ENCODE results near the gene PCMTD2.

DNA sequence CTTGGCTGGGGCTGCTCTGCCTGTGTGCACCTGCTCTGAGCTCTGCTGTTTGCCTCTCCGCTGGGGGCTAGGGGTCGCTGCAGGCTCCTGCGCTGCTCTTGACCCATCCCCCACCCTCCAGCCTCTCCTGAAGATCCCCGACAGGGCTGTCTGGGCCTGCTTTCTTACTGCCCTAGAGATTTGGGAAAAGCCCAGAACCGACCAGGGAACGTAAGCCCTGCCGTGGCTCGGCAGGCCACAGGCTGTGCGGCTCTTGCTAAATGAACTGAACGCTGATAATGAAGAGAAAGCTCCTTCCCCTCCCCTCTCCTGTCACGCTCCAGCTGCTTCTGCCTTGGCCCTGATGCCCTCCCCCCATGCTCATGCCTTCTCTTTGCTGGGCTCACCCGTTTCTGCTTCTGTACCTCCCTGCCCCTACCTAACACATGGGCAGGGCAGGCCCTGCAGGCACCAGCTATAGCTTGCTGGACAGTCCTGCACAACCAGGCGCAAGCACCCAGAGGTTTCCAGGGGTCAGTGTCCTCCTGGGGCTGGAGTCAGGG, 32.0 kb upstream of the PCMTD2 start:
- TF ChIP-seq EZH2 (IDR thresholded peaks at IDR 0.05) (no peak), POLR2AphosphoS5 (IDR thresholded peaks at IDR 0.05; ENCODE audit: borderline replicate concordance, low read depth, low read length) (no peak)

All from SK-N-MC (cell line).